Measurements from ENCODE around the gene CD40. TPM values are rescaled to one million over a fixed set of nuclear protein-coding genes. Genes with fewer than 3 reads are reported as not detected.

The CD40 gene
- total RNA-seq, 1 experiment from 2014 or later, result 29.9 TPM

DNA sequence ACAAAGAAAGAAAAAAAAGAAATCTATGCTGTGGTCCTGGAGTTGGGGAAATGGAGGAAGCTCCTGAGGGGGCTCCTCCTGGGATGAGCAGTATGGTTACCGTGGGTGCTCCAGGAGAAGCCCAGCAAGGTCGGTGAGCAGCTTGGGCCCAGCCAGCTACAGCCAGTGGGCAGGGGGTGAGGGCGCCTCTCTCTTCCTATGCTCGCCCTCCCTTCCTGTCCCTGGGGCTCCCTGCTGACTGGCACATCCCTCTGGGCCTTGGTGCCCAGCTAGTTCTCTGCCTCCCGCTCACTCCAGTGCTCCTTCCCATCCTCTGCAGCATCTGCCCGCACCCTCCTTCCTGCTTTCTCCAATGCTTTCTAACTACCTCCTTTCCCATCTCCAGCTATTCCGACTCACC is 16.6 kb downstream of the CD40 start:
- no peak for DNase-seq (ENCODE audit: low read depth)
- in situ Hi-C loops (cut with HindIII; ENCODE audit: low pct_unique_long_range_greater_than_20kb, low sequenced_read_pairs), result no loop called here

DNA sequence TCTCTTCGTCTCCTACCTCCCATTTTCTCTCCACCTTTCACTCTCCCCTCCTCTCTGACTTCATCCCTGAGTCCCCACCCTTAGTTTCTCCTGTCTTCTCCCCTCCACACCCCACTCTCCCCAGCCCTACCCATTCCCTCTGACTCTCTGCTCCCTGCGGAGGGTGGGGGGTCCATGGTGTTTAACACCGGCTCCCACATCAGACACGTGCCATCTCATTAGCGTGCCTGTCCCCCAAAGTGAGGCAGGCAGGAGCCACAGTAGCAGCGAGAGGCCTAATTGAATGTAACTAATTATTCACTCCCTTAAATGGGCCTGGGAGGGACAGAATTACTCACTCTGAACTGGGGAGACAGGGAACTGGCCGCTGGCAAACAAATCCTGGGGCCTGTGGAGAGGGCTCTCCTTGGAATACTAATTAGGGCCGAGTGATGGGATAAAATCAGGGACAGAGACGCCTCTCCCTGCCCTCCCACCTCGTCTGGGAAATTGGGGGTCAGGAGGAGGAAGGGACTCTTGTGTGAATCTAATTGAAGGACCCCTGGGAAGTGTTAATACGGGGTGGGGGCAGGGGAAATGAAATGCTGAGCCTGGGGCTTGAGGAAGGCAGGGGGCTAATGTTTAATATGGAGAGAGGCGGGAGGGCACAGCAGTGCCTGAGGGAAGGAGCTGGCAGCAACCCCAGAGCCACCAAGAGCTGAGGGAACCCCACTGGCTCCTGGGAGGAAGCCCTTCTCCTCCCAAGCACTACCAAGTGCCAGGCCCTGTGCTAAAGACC is 17.9 kb downstream of the CD40 start:
- in situ Hi-C loops (cut with HindIII; ENCODE audit: low pct_unique_long_range_greater_than_20kb, low sequenced_read_pairs), result no loop called here
- DNase-seq (ENCODE audit: low read depth), result no peak

DNA sequence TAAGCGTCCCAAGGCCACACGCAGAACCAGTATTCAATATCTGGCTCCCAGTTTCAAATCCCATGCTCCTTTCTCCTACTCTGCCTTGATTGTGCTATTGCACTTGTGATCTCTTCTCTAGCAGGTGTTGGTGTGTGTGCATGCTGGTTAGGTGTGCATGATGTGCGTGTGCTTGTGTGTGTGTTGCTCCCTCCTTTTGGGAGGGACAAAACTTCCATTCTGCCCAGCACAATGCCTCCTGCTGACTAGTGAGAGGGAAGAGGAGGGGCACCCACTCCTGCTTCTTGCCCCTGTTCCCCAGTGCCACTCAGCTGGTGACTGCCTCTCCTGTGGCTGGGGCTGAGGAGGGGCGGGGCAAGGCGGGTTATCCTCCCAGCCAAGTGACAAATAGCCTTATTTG is 19.7 kb downstream of the CD40 start:
- no peak for DNase-seq (ENCODE audit: low read depth)
- in situ Hi-C loops (cut with HindIII; ENCODE audit: low pct_unique_long_range_greater_than_20kb, low sequenced_read_pairs), result no loop called here

DNA sequence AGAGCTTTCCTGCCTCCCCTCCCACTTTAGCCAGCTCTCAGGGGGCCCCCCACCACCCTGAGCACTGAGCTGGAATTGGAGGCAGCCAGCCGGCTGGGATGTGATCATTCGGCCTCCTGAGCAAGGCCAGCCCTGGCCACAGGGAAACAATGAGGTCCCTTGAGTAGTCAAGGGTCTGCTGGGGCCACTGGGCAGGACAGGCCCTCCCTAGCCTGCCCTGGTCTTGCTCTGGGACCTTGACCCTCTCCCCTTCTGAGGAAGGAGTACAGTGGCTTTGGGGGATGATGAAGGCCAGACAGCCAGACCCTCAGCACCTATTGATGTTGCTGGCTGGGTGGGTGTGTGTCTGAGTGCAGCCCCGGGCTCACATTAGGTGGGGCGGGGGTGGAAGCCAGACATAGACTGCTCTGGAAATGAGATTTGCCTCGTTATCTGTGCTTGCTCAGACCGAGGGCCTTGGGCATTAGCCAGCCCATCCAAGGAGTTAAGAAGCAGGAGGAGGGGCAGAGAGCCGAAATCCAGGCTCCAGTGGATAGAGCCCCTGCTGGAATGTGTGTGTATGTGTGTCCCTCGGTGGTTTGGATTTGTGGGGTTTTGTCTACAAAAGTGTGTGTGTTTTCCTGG is 21.3 kb downstream of the CD40 start:
- DNase-seq (ENCODE audit: low read depth), result no peak
- in situ Hi-C loops (cut with HindIII; ENCODE audit: low pct_unique_long_range_greater_than_20kb, low sequenced_read_pairs), result no loop called here

DNA sequence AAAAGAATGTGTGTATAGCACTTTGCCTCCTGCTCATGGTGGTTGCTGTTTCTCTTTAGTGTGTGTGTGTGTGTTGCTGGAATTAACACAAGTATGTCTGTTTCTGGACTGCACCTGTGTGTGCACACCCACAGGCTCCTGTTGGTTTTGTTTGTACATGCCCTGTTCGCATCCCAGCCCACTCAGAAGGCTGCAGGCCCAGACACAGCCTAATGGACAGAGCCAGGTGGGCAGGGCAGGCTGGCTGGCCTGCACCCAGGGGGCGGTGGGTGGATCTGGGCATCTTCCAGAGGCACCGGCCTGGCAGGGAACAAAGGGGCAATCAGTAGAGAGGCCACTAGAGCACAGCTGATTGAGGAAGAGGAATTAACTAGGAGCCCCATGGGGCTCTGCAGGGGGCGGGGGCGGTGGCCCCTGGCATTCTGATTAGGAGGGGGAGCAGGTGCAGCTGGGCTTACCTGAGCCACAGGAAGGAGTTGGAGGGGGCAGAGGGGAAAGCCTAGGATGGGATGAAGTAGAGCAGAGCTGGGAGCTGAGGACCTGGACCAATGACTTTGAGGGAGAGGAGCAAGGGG is 21.9 kb downstream of the CD40 start:
- DNase-seq (ENCODE audit: low read depth), result no peak
- in situ Hi-C loops (cut with HindIII; ENCODE audit: low pct_unique_long_range_greater_than_20kb, low sequenced_read_pairs), result no loop called here

DNA sequence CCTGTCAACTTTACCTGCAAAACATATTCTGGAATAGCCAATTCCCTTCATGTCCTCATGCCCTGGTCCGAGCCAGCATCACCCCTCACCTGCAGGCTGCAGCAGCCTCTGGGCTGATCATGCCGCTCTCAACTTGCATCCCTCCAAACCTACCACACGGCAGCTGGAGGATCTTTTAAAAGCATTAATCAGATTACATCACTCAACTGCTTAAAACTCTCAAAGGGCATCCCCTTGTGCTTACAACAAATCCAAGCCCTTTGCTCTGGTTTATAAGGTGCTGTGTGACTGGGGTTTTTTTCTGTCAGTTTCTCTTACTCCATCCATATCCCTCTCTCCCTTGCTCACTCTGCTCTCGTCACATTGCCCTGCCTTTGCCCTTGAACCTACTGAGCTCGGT is 24.0 kb downstream of the CD40 start:
- DNase-seq (ENCODE audit: low read depth), result no peak
- in situ Hi-C loops (cut with HindIII; ENCODE audit: low pct_unique_long_range_greater_than_20kb, low sequenced_read_pairs), result no loop called here

DNA sequence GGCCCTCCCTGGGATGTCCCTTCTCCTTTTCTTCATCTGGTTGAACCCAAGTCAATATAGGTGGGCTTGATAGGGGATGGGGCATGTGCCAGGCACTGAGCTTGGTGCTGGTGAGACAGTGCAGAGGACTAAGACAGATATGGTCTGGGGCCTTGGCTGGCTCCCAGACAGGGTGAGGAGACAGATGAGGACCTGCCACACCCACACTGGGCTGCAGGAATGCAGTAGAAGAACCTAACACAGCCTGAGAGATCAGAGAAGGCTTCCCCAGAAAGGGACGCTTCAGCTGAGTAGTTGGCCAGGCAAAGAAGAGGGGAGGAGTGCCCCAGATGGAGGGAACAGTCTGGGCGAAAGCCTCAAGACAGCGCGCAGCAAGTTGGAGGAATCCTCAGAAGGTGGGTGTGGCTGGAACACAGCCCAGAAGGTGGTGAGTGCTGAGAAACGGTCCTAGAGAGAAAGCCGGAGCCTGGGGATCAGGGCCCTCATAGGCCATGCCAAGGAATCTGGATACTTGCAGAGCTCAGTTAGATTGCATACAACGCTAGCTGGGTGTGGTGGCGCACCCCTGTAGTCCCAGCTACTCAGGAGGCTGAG is 26.4 kb downstream of the CD40 start:
- in situ Hi-C loops (cut with HindIII; ENCODE audit: low pct_unique_long_range_greater_than_20kb, low sequenced_read_pairs), result no loop called here
- DNase-seq (ENCODE audit: low read depth), result no peak

DNA sequence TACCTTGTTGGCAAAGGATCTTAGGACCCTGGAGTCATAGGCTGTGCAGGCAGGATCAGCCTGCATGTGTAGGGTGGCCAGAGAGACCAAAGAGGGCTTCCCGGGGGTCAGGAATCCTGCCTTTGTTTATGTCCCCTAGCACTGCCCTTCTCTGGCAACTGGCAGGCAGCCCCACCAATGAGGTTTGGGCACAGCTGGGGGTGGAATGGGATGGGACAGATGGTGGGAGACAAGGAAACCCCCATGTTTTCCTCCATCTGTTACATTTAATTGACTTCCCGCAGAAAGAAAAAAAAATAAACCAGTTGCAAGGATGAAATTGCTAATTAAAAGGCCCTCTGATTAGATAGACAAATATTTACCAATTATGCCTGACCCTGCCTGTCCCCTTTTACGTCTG is 27.6 kb downstream of the CD40 start:
- no peak for DNase-seq (ENCODE audit: low read depth)
- in situ Hi-C loops (cut with HindIII; ENCODE audit: low pct_unique_long_range_greater_than_20kb, low sequenced_read_pairs), result no loop called here

DNA sequence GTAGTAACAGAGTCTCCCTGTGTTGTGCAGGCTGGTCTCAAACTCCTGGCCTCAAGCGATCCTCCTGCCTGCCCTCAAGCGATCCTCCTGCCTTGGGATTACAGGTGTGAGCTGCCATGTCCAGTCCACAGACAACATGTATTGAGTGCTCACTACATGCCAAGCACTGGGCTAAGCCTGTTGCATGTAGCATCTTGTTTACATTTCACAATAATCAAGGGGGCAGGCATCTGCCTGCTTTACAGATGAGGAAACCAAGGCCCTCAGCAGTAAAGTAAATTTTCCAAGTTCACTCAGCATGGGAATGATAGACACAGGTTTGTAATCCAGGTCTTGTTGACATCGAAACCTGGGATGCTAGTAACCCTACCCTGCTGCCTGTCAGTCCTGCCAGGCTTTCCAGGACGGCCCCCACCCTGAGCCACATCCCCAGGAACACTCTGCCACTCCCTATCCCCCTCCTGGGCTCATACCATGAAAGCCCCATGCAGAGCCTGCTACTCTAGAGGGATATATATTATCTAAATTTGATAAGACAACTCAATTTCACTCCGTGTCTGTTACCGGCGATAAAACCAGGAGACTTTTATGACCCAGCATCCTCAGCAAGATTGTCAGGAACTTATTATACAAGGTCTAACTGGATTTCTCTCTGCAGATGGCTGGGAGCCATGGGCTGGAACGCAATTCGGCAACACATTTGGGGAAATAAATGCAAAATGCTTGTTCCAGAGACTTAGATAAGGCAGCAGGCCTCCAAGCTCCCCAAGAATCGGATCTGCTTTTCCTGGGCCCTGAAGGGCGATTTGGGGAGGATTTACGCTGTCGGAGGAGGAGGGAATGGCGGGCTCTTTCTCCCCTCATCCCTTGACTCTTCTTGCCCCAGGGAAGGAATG is 30.4 kb downstream of the CD40 start:
- DNase-seq (ENCODE audit: low read depth), result no peak
- in situ Hi-C loops (cut with HindIII; ENCODE audit: low pct_unique_long_range_greater_than_20kb, low sequenced_read_pairs), result no loop called here

DNA sequence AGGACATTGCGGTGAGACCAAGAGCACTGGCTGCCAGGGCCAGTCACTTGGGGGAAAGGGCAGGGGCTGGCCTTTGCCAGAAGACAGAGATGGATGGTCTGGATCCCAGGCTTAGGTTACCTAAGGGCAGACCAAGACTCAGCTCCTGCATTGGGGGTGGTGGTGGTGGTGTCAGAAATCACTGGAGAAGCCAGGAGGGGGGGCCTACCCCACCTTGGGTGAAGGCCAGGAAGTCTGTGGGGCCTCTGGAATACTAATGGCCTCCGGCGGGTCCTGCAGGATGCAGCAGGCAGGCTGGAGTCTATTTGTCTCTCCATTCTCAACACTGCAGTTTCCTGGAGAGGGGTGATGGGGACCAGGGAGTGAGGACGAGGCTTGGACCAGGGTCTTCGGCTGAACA is 32.8 kb downstream of the CD40 start:
- in situ Hi-C loops (cut with HindIII; ENCODE audit: low pct_unique_long_range_greater_than_20kb, low sequenced_read_pairs), result no loop called here
- DNase-seq (ENCODE audit: low read depth), result no peak

DNA sequence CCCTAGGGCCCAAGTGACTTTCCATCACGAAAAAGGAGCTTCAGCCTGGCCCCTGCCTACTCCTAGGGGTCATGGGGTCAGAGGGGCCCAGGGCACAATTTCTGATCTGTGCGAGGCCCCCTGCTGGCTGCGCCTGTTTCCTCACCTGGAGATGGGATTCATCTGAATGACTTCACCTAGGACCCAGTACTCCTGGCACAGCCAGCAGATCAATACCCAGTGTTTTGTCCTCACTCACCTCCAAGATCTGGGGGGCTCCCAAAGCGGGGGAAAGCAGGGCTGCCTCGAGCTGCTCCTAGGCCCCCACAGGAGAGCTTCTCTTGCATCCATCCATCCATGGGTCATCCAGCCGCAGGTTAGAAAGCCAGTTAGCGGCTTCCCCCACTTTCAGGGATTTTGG is 33.8 kb downstream of the CD40 start:
- in situ Hi-C loops (cut with HindIII; ENCODE audit: low pct_unique_long_range_greater_than_20kb, low sequenced_read_pairs), result no loop called here
- no peak for DNase-seq (ENCODE audit: low read depth)

DNA sequence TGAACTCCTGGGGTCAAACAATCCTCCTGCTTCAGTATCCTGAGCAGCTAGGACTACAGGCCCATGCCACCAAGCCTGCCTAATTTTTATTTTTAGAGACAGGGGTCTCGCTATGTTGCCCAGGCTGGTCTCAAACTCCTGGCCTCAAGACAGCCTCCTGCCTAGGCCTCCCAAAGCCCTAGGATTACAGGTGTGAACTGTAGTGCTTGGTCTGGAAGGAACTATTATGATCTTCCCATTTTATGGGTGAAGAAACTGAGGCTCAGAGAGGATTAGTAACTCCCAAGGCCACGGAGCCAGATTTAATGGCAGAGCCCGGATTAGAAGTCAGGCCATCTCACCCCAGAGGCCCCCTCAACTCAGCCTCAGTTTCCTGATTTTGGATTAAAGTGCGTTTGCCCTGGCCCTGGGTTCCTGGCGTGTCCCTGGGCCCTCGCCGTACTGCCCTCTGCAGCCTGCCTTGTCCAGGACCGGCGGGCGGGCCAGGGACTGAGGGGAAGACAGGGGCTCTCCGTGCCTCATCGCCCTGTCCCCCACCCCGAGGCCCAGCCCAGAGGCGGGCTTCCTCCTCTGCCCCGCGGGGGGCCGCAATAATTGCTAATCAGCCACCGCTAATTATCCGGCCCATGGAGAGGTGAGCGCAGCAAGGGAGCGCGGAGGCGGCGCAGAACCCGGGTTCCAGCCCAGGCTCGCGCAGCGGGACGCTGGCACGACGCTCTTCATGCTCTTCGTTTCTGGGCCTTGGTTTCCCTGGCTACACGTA is 34.9 kb downstream of the CD40 start:
- DNase-seq (ENCODE audit: low read depth), result no peak
- in situ Hi-C loops (cut with HindIII; ENCODE audit: low pct_unique_long_range_greater_than_20kb, low sequenced_read_pairs), result no loop called here

DNA sequence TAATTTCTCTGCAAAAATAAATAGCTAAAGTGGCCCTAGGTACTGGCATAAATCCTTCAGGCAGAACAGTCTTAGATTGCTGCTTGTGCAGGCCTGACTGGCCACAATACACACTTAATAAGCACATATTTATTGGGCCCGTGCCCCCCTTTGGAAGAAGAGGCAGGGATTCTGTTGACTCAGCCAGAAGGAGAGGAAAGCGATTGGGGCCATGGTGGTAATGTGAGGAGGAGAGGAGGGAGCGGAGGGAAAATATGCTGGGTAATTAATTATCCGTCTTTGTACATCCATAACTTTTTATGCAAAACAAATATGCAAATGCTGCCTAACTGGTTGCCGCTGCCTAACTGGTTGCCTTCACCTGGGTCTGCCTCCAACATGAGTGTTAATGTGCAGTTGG is 36.2 kb downstream of the CD40 start:
- in situ Hi-C loops (cut with HindIII; ENCODE audit: low pct_unique_long_range_greater_than_20kb, low sequenced_read_pairs), result no loop called here
- DNase-seq (ENCODE audit: low read depth), result no peak

DNA sequence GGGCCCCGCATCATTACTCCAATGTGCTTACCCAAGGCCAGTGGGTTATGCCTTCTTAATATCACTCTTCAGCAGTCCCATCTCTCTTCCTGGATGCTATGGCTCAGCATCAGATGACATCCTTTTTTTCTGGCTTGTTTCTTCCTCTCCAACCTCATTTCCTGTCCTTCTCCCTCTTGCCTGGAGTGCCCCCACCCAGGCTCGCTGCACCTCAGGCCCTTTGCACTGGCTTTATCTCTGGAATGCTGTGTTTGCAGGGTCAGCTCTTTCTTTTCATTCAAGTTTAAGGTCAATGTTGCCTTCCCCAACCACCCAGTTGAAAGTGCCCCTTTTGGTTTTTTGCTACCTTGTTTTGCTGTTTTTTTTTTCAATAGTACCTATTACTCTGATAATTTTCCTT is 36.7 kb downstream of the CD40 start:
- no peak for DNase-seq (ENCODE audit: low read depth)

DNA sequence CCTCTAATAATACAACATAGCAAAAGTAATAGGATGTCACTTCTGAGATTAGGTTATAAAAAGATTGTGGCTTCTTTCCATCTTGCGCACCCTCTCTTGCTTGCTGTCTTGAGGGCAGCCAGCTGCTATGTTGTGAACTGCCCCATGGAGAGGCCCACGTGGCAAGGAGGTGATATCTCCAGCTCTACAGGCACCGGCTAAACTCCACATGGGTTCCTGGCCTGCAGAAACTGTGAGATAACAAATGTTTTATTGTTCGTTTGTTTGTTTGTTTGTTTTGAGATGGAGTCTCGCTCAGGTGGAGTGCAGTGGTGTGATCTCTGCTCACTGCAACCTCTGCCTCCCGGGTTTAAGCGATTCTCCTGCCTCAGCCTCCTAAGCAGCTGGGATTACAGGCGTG is 38.0 kb downstream of the CD40 start:
- DNase-seq (ENCODE audit: low read depth), result no peak
- in situ Hi-C loops (cut with HindIII; ENCODE audit: low pct_unique_long_range_greater_than_20kb, low sequenced_read_pairs), result no loop called here

More for the DNA sequence above, 36.7 kb downstream of the CD40 start:
- in situ Hi-C loops (cut with HindIII; ENCODE audit: low pct_unique_long_range_greater_than_20kb, low sequenced_read_pairs), result no loop called here

DNA sequence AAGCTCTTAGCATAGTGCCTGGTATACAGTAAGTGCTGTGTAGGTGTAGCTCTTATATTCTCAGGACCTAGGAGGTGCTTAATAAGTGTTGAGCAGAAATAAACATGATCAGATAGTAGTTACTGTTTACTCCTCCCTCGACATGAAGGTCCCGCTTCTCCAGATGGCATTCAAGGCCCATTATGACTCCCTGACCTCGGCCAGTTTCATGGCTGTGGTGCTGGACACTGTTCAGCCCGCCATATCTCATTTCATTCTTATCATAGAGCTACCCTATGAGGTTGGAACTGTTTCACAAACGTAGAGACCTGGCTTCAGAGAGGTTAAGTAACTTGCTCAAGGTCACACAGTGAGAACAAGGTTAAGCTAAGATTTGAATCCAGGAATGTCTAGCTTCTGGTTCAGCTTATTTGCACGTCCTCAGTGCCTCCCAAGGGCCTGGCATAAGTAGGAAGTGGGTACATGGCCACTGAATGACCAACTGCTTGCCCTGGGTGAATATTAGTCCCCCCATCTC is 39.0 kb downstream of the CD40 start:
- in situ Hi-C loops (cut with HindIII; ENCODE audit: low pct_unique_long_range_greater_than_20kb, low sequenced_read_pairs), result no loop called here
- DNase-seq (ENCODE audit: low read depth), result no peak

DNA sequence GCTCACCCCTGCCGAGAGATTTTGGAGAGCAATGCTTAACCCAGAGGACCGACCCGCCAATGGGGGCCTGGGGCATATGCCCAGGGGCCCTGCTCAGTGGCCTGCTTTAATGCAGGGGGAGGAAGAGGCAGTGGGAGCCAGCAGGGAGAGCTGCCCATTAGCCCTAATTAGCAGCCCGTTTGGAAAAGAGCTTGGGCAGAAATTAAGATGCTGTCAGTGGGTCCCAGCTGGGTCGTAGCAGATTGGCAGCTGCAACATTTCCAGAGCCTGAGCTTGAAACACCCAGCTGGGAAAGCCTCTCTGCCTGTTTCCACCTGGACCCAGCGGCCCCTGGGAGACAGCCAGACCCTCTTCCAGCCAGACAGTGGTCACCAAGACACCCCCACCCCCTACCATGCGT is 39.5 kb downstream of the CD40 start:
- DNase-seq (ENCODE audit: low read depth), result no peak

More for the DNA sequence above, 39.5 kb downstream of the CD40 start:
- in situ Hi-C loops (cut with HindIII; ENCODE audit: low pct_unique_long_range_greater_than_20kb, low sequenced_read_pairs), result no loop called here
